Measurements from ENCODE around the gene TTC39B. TPM values are rescaled to one million over a fixed set of nuclear protein-coding genes. Genes with fewer than 3 reads are reported as not detected.

Gene TTC39B
- total and polyA plus RNA-seq, 2 donors (not counting 3 experiments of a cell fraction or from before 2014, with no cell fraction given) = 1.0 to 5.4 TPM

DNA sequence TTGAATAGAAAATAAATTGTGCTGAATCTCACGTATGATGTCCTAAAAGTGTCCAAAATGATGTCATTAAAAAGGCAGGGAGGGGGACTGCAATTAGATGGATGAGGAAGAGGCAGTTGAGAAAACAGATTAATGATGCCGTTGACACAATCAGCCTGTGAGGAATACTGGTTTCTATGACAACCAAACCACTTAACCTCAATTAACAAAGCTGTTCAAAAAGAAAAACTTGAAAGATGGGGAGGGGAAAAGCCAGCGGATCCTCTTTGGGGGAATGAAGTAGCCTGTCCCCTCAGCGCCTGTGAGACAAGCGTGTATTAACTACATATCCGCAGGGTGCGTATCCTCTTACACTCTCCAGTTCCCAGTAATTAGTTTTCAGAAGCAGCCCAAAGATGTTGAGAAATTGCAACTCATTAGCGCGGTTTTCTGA lies 160.7 kb downstream of the TTC39B start:
- no peak for FAIRE-seq
- Histone ChIP-seq H3K4me2 (ENCODE audit: insufficient read depth, low read length) (no peak overlapping the region), H3K79me2 (ENCODE audit: control insufficient read depth, insufficient read depth, low read length) (no peaks in the 10 kb centered on the region), H3K27me3 (ENCODE audit: control insufficient read depth in 2 of 2, insufficient read depth in 2 of 2, low read length in 2 of 2) (peaks cover 5 to 7% of the 10 kb centered on the region in 2 experiments), H3K36me3 (ENCODE audit: control insufficient read depth in 2 of 2, extremely low read depth in 1 of 2, insufficient read depth in 2 of 2, low read length in 2 of 2) (no peaks in the 10 kb centered on the region), H3K9ac (replicated peaks; ENCODE audit: extremely low read depth, insufficient read depth, low read length) (no peak overlapping the region), H4K20me1 (replicated peaks; ENCODE audit: control insufficient read depth, extremely low read depth, insufficient read depth, low read length) (no peaks in the 10 kb centered on the region), H3K27ac (ENCODE audit: insufficient read depth, low read depth, low read length) (no peak overlapping the region), H3K9me1 (replicated peaks; ENCODE audit: control insufficient read depth, extremely low read depth, insufficient read depth, low read length) (no peaks in the 10 kb centered on the region), H3K9me3 (replicated peaks; ENCODE audit: control insufficient read depth, insufficient read depth, low read length) (no peaks in the 10 kb centered on the region), H3K4me3 (replicated peaks in 1 of 3; ENCODE audit: insufficient read depth in 1 of 3, low read depth in 1 of 3, low read length in 3 of 3) (no peak overlapping the region), H2AFZ (ENCODE audit: low read depth, low read length) (no peak overlapping the region), H3K4me1 (ENCODE audit: control insufficient read depth, extremely low read depth, insufficient read depth, low read length) (peaks cover 20% of the 10 kb centered on the region)
- no peak for DNase-seq (ENCODE audit: low read depth, low spot score)
- TF ChIP-seq, protein P1, sequence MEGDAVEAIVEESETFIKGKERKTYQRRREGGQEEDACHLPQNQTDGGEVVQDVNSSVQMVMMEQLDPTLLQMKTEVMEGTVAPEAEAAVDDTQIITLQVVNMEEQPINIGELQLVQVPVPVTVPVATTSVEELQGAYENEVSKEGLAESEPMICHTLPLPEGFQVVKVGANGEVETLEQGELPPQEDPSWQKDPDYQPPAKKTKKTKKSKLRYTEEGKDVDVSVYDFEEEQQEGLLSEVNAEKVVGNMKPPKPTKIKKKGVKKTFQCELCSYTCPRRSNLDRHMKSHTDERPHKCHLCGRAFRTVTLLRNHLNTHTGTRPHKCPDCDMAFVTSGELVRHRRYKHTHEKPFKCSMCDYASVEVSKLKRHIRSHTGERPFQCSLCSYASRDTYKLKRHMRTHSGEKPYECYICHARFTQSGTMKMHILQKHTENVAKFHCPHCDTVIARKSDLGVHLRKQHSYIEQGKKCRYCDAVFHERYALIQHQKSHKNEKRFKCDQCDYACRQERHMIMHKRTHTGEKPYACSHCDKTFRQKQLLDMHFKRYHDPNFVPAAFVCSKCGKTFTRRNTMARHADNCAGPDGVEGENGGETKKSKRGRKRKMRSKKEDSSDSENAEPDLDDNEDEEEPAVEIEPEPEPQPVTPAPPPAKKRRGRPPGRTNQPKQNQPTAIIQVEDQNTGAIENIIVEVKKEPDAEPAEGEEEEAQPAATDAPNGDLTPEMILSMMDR (IDR thresholded peaks at IDR 0.05; ENCODE audit: extremely low read depth in 1 of 2, insufficient read depth in 1 of 2, low read depth in 1 of 2, low read length in 2 of 2) = no peak
- TF ChIP-seq GATA2 (IDR thresholded peaks at IDR 0.05; ENCODE audit: insufficient read depth, insufficient read length, low read depth, low read length) (no peak), MYC (IDR thresholded peaks at IDR 0.05; ENCODE audit: low read depth, low read length) (no peak), POLR2A (IDR thresholded peaks at IDR 0.05; ENCODE audit: low read depth, low read length) (no peak), JUN (IDR thresholded peaks at IDR 0.05; ENCODE audit: borderline replicate concordance, insufficient read depth, insufficient read length, low read depth) (no peak), EZH2 (IDR thresholded peaks at IDR 0.05; ENCODE audit: borderline replicate concordance, low read depth, low read length, severe bottlenecking) (no peak), POLR2AphosphoS5 (IDR thresholded peaks at IDR 0.05; ENCODE audit: insufficient read depth, low read depth, low read length) (no peak), FOS (IDR thresholded peaks at IDR 0.05; ENCODE audit: borderline replicate concordance, insufficient read depth, low read length) (no peak)
- TF ChIP-seq, protein P2, sequence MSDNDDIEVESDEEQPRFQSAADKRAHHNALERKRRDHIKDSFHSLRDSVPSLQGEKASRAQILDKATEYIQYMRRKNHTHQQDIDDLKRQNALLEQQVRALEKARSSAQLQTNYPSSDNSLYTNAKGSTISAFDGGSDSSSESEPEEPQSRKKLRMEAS (IDR thresholded peaks at IDR 0.05; ENCODE audit: insufficient read depth, insufficient read length) = no peak
- ChIA-PET POLR2A (no interaction called here), CTCF (no interaction called here)
- no TSS peak for BruUV-seq (replicated peaks)
- dilution Hi-C loops (cut with MboI; ENCODE audit: extremely low pct_ligation_motif_present, low sequenced_read_pairs) (no loop called here), intact Hi-C loops (cut with micrococcal nuclease) (no loop called here)

All from endothelial cell of umbilical vein (primary cell).